Measurements from ENCODE around the gene IL5.

DNA sequence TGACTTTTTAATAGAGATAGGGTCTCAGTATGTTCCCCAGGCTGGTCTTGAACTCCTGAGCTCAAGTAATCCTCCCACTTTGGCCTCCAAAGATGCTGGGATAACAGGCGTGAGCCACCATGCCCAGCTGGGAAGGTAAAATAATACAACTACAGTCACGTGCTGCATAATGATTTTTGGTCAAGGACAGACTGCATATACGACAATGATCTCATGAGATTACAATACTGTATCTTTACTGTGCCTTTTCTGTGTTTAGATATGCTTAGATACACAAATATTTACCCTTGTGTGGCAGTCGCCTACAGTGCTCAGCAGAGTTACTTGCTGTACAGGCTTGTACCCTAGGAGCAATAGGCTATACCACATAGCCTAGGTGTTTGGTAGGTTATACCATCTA lies 38.6 kb downstream of the IL5 start:
- TF ChIP-seq CTCF (IDR thresholded peaks at IDR 0.05) (no peak), POLR2A (IDR thresholded peaks at IDR 0.05) (no peak), POLR2AphosphoS5 (IDR thresholded peaks at IDR 0.05) (no peak)
